GM21619 (cell line): ENCODE measurements around the gene IRS2.

Experiments
- ATAC-seq: cut with Tn5 transposase; IDR thresholded peaks from one replicate; pipeline ENCODE4 v1.9.1; 2021; ENCODE audit not compliant: unreplicated experiment

The IRS2 gene

GRCh38 chr13:109712124-109712722, 74.2 kb downstream of the IRS2 start:
- ATAC-seq = no peak

GRCh38 chr13:109707742-109708617, 78.4 kb downstream of the IRS2 start:
- ATAC-seq = no peak

DNA sequence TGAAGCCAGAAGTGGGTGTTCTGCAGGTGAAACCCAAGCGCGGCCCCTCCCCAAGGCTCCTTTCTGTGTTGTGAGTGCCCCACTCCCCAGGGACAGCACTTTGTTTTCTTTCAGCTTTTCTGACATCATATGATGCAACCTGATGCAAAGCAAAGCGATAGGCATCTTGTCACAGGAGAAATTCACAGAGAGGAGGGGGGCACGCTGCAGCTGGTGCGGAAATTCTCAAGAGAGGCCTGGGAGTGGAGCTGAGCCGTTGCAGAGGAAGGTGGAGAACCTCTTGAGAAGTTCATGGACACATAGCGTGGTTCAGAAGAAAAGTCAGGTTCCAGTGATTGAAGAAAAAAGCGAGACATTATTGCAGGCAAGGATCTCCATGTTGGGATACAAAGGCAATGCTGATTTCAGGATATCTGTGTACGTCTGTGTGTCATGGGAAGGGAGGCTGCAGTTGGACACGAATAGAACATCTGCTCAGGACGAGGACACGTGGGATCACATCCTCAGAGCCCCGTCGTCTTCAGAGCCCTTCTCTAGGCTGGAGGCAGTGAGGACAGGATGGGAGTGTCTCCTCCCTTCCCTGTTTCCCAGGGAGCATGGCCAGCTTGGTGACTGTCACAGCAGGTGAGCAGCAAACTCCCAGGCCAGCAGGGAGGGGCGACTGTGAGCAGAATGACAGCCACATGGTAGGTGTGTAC, 79.2 kb downstream of the IRS2 start:
- ATAC-seq = no peak

DNA sequence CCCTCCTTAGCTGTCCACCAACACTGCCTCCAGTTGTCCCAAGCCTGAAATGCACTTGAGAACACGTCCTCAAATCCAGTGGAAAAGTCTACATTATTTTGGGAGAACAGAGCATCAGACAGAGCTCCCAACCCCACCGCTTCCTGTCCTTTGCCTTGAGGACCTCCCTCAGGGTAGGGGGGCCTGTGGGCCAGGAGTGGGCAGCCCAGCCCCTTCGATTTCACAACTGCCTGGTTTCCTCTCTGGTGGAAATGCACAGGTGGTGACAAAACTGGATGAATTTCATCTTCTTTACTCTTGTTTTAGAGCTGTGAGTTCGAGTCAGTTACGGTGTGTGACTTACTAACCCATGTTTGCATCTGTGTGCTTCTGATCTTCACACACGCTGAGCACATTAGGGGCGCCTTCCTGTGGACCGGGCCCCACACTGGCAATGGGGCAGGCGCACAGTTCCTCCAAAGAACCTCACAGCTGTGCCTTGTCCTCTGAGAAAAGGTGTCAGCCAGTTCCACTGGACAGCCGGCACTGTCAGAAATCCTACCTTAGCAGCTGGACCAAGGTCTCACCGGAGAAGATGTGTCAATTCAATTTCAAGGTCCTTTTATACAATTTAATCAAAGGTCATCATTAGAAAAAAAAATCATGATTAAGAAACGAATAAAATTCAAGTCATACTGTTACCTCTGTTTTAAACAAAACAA, 80.2 kb downstream of the IRS2 start:
- ATAC-seq = no peak

DNA sequence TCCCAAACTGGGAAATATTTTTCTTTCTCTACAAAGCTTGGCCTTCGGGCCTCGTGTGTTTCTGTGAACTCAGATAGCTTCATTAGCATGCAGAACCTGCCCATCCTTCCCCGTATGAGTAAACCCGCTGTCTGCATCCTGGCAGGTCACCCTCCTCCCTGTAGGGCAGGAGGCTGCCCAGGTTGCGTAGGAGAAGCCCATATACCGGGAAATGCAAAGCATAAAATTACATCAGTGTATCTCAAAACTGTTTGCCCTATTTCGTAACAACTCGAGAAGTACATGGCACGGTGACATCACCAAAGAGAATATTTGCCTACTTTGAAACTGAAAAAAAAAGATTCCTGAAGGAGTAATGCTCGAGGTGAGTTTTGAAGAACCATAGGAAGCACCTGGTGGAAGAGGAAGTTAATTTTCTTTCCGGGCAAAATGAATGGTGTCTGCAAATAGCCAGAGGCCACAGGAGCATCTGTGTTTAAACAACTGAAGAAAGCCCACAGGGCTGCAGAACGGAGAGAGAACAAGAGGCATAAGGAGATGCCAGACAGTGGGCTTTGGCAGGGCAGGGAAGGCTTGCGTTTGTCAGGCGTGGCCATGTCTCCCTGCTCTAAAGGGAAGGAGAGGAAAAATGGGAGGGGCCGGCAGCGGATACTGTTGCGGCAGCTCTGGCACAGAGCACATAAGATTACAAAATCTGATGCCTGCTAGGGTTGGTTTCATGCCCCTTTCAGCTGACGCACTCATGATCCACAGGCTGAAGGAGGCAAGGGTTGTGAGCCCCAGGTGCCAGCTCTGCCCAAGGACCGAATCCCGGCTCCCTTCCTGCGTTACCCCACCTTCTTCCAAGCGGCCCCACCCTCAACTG, 81.4 kb downstream of the IRS2 start:
- ATAC-seq = no peak

GRCh38 chr13:109703250-109703649, 83.1 kb downstream of the IRS2 start:
- ATAC-seq = no peak
